GM12878 (cell line): ENCODE measurements around the gene RTN4. TPM values are rescaled to one million over a fixed set of nuclear protein-coding genes. Genes with fewer than 3 reads are reported as not detected.

Source experiments
- BCL3 ChIP-seq: IDR thresholded peaks from 2 replicates; pipeline ENCODE4 v1.6.1; 2011; ENCODE audit warnings: borderline replicate concordance, low read depth, mild to moderate bottlenecking, moderate library complexity, low read length; ENCODE audit not compliant: insufficient read depth, poor library complexity, severe bottlenecking
- CBFB ChIP-seq: IDR thresholded peaks from 2 replicates; pipeline ENCODE4 v1.6.1; 2016; ENCODE audit warnings: antibody characterized with exemption, low read depth
- CBX5 ChIP-seq: sonication (generic); IDR thresholded peaks from 2 replicates; pipeline ENCODE4 v1.6.1; 2016; ENCODE audit warnings: low read depth, moderate library complexity, mild to moderate bottlenecking, inconsistent platforms
- CEBPB ChIP-seq, 2 experiments: fragments of 150-350 bp in 1 of 2; IDR thresholded peaks; 2 replicates each; pipeline ENCODE4 v1.6.1; 2012 to 2014; ENCODE audit warnings: low read depth in 2 of 2, low read length in 2 of 2, borderline replicate concordance in 1 of 2, inconsistent platforms in 1 of 2
- CREB1 ChIP-seq: IDR thresholded peaks from 2 replicates; pipeline ENCODE4 v1.6.1; 2012; ENCODE audit warnings: low read depth, mild to moderate bottlenecking, inconsistent platforms
- ESRRA ChIP-seq: IDR thresholded peaks from 2 replicates; pipeline ENCODE4 v1.6.1; 2012; ENCODE audit warnings: mild to moderate bottlenecking, low read length, improper control_type of control experiment
- ETV6 ChIP-seq, 2 experiments: fragments of 450-650 bp in 1 of 2; IDR thresholded peaks in 1 of 2; conservative IDR thresholded peaks in 1 of 2; 2 replicates each; pipeline ENCODE4 v1.6.1; 2014; ENCODE audit warnings: antibody characterized with exemption in 1 of 2, borderline replicate concordance in 1 of 2, low read depth in 1 of 2, mild to moderate bottlenecking in 1 of 2, moderate library complexity in 1 of 2
- EZH2 ChIP-seq: IDR thresholded peaks from 2 replicates; pipeline ENCODE4 v1.6.1; 2012; ENCODE audit warnings: low read depth, mild to moderate bottlenecking, control low read depth, inconsistent platforms, low read length, borderline replicate concordance; ENCODE audit not compliant: control insufficient read depth
- FOXM1 ChIP-seq: IDR thresholded peaks from 2 replicates; pipeline ENCODE4 v1.6.1; 2012; ENCODE audit warnings: low read depth, mild to moderate bottlenecking, inconsistent platforms, low read length, moderate library complexity
- IRF3 ChIP-seq: fragments of 450-650 bp; IDR thresholded peaks from 2 replicates; pipeline ENCODE4 v1.6.1; 2014; ENCODE audit warnings: mild to moderate bottlenecking
- IRF5 ChIP-seq: fragments of 450-650 bp; IDR thresholded peaks from 2 replicates; pipeline ENCODE4 v1.6.1; 2017; ENCODE audit warnings: borderline replicate concordance
- RAD51 ChIP-seq: fragments of 450-650 bp; IDR thresholded peaks from 2 replicates; pipeline ENCODE4 v1.6.1; 2016; ENCODE audit warnings: moderate library complexity, mild to moderate bottlenecking, inconsistent platforms
- RBBP5 ChIP-seq: fragments of 200-600 bp; sonication (generic); conservative IDR thresholded peaks from 2 replicates; pipeline ENCODE4 v1.6.1; 2016
- SIN3A ChIP-seq: IDR thresholded peaks from 2 replicates; pipeline ENCODE4 v1.6.1; 2012; ENCODE audit warnings: low read depth, low read length, improper control_type of control experiment
- SIX5 ChIP-seq: IDR thresholded peaks from 2 replicates; pipeline ENCODE4 v1.6.1; 2011; ENCODE audit warnings: mild to moderate bottlenecking, low read depth, low read length, moderate library complexity; ENCODE audit not compliant: severe bottlenecking
- SMAD5 ChIP-seq: IDR thresholded peaks from 2 replicates; pipeline ENCODE4 v1.6.1; 2016; ENCODE audit warnings: antibody characterized with exemption, low read depth
- SMARCA5 ChIP-seq: fragments of 450-650 bp; IDR thresholded peaks from 2 replicates; pipeline ENCODE4 v1.6.1; 2017; ENCODE audit warnings: mild to moderate bottlenecking
- SPI1 ChIP-seq: IDR thresholded peaks from 2 replicates; pipeline ENCODE4 v1.6.1; 2011; ENCODE audit warnings: low read depth, mild to moderate bottlenecking, low read length, moderate library complexity, borderline replicate concordance; ENCODE audit not compliant: insufficient read depth
- SREBF1 ChIP-seq: IDR thresholded peaks from 2 replicates; pipeline ENCODE4 v1.6.1; 2012; ENCODE audit warnings: mild to moderate bottlenecking, low read length
- USF2 ChIP-seq: IDR thresholded peaks from 2 replicates; pipeline ENCODE4 v1.6.1; 2011; ENCODE audit warnings: low read depth, low read length, improper control_type of control experiment, borderline replicate concordance
- YY1 ChIP-seq: IDR thresholded peaks from 2 replicates; pipeline ENCODE4 v1.6.1; 2011; ENCODE audit warnings: low read depth, mild to moderate bottlenecking, low read length
- ZBED1 ChIP-seq: IDR thresholded peaks from 2 replicates; pipeline ENCODE4 v1.6.1; 2016; ENCODE audit warnings: borderline replicate concordance
- ZNF384 ChIP-seq: IDR thresholded peaks from 2 replicates; pipeline ENCODE4 v1.6.1; 2012; ENCODE audit warnings: low read depth, mild to moderate bottlenecking, low read length, improper control_type of control experiment, borderline replicate concordance
- polyA plus RNA-seq, 11 experiments: library from polyadenylated mRNA; depleted of rRNA in 4 of 11; unstranded in 6 of 11; stranded (reverse) in 5 of 11; fragments of >200 nt; fragmentation: Nextera tagmentation in 4 of 11; fragmentation: Illumina TruSeq in 1 of 11; extraction: Ambion mirVana in 4 of 11; extraction: Trizol in 1 of 11; gene quantifications; 1 replicate in 1 of 11; 2 replicates in 10 of 11; pipeline versions ENCODE4 v1.2.1 to v1.2.3, GENCODE V29; 2011 to 2016; ENCODE audit warnings: inconsistent platforms in 2 of 11, missing spikeins in 2 of 11, low read depth in 1 of 11
- total RNA-seq, 4 experiments: library from RNA; depleted of rRNA in 3 of 4; stranded (reverse); fragments of >200 nt in 3 of 4; fragmentation: Illumina TruSeq in 1 of 4; extraction: Trizol in 1 of 4; gene quantifications; 2 replicates each; pipeline versions ENCODE4 v1.2.1 to v1.2.3, GENCODE V29; 2013 to 2021
- TF ChIP-seq, protein P1 (sequence below): fragments of 150-350 bp; IDR thresholded peaks from 2 replicates; pipeline ENCODE4 v1.6.1; 2014; ENCODE audit warnings: mild to moderate bottlenecking, low read depth, low read length
- TF ChIP-seq, protein P2 (sequence below): IDR thresholded peaks from 2 replicates; pipeline ENCODE4 v1.6.1; 2011; ENCODE audit warnings: mild to moderate bottlenecking, low read depth, low read length, moderate library complexity; ENCODE audit not compliant: insufficient replicate concordance

The RTN4 gene
- total and polyA plus RNA-seq, 10 of the 15 experiments (the other 5 are each of a cell fraction or from before 2014, with no cell fraction given), result 56.0 to 133 (median 83.3) TPM

DNA sequence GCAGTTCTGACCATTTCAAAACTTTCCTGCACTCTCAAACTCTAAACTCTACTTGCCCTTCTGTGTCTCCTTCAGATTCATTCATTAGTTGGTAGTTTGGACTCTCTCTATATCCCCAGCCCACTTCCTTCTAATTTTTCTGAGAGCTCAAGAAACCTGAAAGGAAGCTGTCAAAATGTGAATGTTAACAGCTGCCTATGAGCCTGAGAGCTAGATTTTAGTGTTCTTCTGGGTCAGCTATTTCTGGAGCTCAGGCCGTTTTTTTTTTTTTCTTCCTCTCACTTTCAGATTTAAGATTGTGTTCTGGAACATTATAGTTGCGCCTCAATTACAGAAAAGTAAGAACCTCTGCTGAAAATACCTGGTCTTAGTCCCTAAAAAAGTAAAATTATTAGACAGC, 73.1 kb downstream of the RTN4 start (continued):
- TF ChIP-seq BCL3 (no peak), CBX5 (no peak), RBBP5 (no peak), ZNF384 (peak; percentile 93), SIN3A (no peak), EZH2 (no peak), YY1 (no peak), SMARCA5 (no peak), CREB1 (no peak), FOXM1 (no peak), SIX5 (no peak), SREBF1 (no peak), ESRRA (no peak), SMAD5 (no peak), RAD51 (no peak), USF2 (no peak), IRF5 (no peak), SPI1 (peak; percentile 67), IRF3 (no peak), CBFB (no peak), ZBED1 (no peak), ETV6 (conservative IDR thresholded peaks at IDR 0.05 in 1 of 2, IDR thresholded peaks at IDR 0.05 in 1 of 2; ENCODE audit: borderline replicate concordance in 1 of 2, low read depth in 1 of 2) (peak in 1 of 2 experiments; percentile 42; a peak in 1 of 4 replicates), CEBPB (IDR thresholded peaks at IDR 0.05; ENCODE audit: borderline replicate concordance in 1 of 2, low read depth in 2 of 2, low read length in 2 of 2) (no peak)
- TF ChIP-seq, protein P1, sequence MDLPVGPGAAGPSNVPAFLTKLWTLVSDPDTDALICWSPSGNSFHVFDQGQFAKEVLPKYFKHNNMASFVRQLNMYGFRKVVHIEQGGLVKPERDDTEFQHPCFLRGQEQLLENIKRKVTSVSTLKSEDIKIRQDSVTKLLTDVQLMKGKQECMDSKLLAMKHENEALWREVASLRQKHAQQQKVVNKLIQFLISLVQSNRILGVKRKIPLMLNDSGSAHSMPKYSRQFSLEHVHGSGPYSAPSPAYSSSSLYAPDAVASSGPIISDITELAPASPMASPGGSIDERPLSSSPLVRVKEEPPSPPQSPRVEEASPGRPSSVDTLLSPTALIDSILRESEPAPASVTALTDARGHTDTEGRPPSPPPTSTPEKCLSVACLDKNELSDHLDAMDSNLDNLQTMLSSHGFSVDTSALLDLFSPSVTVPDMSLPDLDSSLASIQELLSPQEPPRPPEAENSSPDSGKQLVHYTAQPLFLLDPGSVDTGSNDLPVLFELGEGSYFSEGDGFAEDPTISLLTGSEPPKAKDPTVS, result no peak
- TF ChIP-seq, protein P2, sequence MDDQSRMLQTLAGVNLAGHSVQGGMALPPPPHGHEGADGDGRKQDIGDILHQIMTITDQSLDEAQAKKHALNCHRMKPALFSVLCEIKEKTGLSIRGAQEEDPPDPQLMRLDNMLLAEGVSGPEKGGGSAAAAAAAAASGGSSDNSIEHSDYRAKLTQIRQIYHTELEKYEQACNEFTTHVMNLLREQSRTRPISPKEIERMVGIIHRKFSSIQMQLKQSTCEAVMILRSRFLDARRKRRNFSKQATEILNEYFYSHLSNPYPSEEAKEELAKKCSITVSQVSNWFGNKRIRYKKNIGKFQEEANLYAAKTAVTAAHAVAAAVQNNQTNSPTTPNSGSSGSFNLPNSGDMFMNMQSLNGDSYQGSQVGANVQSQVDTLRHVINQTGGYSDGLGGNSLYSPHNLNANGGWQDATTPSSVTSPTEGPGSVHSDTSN, result peak; percentile 77
